Measurements from ENCODE around the gene SLC36A3. TPM values are rescaled to one million over a fixed set of nuclear protein-coding genes. Genes with fewer than 3 reads are reported as not detected.

SLC36A3 gene
- total and polyA plus RNA-seq, 2 of the 8 experiments (the other 6 are each of a cell fraction or from before 2014, with no cell fraction given), result not detected

DNA sequence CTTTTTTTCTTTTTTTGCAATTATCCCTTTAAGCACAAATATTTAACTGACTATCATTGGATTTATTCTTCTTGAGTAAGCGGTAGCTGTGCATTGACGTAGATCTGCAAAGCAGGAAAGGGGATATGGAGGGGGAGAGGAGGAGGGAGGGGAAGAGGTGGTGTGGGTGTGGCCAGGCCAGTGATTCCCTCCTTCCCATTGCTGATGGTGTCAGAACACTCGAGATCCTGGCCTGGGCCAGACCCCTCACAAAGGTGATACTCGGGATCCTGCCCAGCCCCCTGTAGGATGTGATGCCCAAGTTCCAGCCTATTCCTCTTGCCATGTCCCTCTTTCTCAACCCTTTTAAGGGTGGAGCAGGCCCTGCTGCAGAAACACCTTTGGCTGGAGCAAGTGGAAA is 9.9 kb downstream of the SLC36A3 start:
- no peak overlapping the region for H2BK120ac ChIP-seq (replicated peaks; ENCODE audit: low read depth, low read length)
- no peak overlapping the region for H3K27ac ChIP-seq (ENCODE audit: low read depth, low read length)
- no peaks in the 10 kb centered on the region for H3K9me3 ChIP-seq (ENCODE audit: insufficient read depth in 2 of 2, low read depth in 1 of 2, low read length in 1 of 2)
- H4K8ac ChIP-seq (ENCODE audit: extremely low read depth, insufficient read depth, low read length), result no peak overlapping the region
- H4K91ac ChIP-seq (replicated peaks; ENCODE audit: insufficient read length, low read length), result no peak overlapping the region
- H3K14ac ChIP-seq (ENCODE audit: insufficient read length), result no peak overlapping the region
- ChIA-PET POLR2A (ENCODE audit: partially characterized antibody) (no interaction called here), CTCF (ENCODE audit: partially characterized antibody) (interaction anchor here (0.5 to 0.8 kb wide), 2 partner anchors 157 to 204 kb away, joined by 3 read pairs; no protein-coding TSS in a partner anchor)
- no peaks in the 10 kb centered on the region for H4K20me1 ChIP-seq (replicated peaks in 1 of 2; ENCODE audit: control insufficient read depth in 1 of 2, insufficient read depth in 2 of 2, low read length in 2 of 2)
- H3K56ac ChIP-seq (replicated peaks; ENCODE audit: insufficient read length, low read depth, low read length), result no peak overlapping the region
- H2BK15ac ChIP-seq (ENCODE audit: low read length), result no peak overlapping the region; the same call in 1 of the 2 replicates
- H3K9ac ChIP-seq (replicated peaks in 1 of 4; ENCODE audit: extremely low read depth in 1 of 4, low read depth in 3 of 4, low read length in 3 of 4), result no peak overlapping the region
- peaks cover 0 to 3% (median 0%) of the 10 kb centered on the region in 4 experiments; a peak in 2 of 7 replicates for H3K4me1 ChIP-seq (replicated peaks in 1 of 4; ENCODE audit: control insufficient read depth in 3 of 4, insufficient read depth in 4 of 4, low read length in 3 of 4)
- WGBS, 2 experiments (ENCODE audit: extremely low coverage in 1 of 2, insufficient coverage in 1 of 2, insufficient read length in 1 of 2, insufficient replicate concordance in 2 of 2, low coverage in 1 of 2, low lambda C conversion rate in 2 of 2, missing lambda C conversion rate in 1 of 2), result 72% methylated on average over 4 of the region's 4 CpGs; no CpG with 5 or more reads in 1 of the 2 experiments
- H3K4me3 ChIP-seq (ENCODE audit: extremely low read depth in 1 of 4, insufficient read depth in 2 of 4, low read depth in 3 of 4, low read length in 4 of 4), result no peak overlapping the region
- no peaks in the 10 kb centered on the region for H3K79me1 ChIP-seq (ENCODE audit: low read depth, low read length)
- H2BK20ac ChIP-seq (ENCODE audit: low read length), result no peak overlapping the region
- no peak for DNase-seq (ENCODE audit: low read depth in 1 of 2, low spot score in 2 of 2)
- no peak overlapping the region for H3K4me2 ChIP-seq (ENCODE audit: insufficient read depth in 1 of 2, low read depth in 2 of 2, low read length in 2 of 2)
- H3K36me3 ChIP-seq (ENCODE audit: control insufficient read depth in 2 of 4, insufficient read depth in 4 of 4, low read length in 3 of 4), result no peaks in the 10 kb centered on the region
- no peak overlapping the region for H3K23ac ChIP-seq (ENCODE audit: insufficient read length)
- FAIRE-seq, result peak; percentile 74
- no peak overlapping the region for H4K5ac ChIP-seq (ENCODE audit: insufficient read length, low read depth, low read length)
- H3K18ac ChIP-seq (ENCODE audit: extremely low read depth, low read length), result no peak overlapping the region
- no peaks in the 10 kb centered on the region for H3K27me3 ChIP-seq (replicated peaks in 1 of 4; ENCODE audit: control insufficient read depth in 3 of 4, extremely low read depth in 1 of 4, insufficient read depth in 3 of 4, low read length in 3 of 4)
- no peak overlapping the region for H2BK12ac ChIP-seq (ENCODE audit: low read depth, low read length)
- H3K23me2 ChIP-seq (ENCODE audit: low read depth, low read length), result no peaks in the 10 kb centered on the region
- H2AFZ ChIP-seq (ENCODE audit: low read length), result 0 out of 2 replicates have a peak overlapping the region, but pooled peaks have one; percentile 52
- no peak overlapping the region for H3K4ac ChIP-seq (replicated peaks; ENCODE audit: insufficient read length, low read depth, low read length)
- no peak overlapping the region for H2AK5ac ChIP-seq (ENCODE audit: low read depth, low read length)
- no peak overlapping the region for H2BK5ac ChIP-seq (ENCODE audit: low read depth, low read length)
- no peaks in the 10 kb centered on the region for H3K79me2 ChIP-seq (ENCODE audit: control insufficient read depth in 1 of 2, insufficient read depth in 2 of 2, low read length in 2 of 2)
- TF ChIP-seq, protein P1, sequence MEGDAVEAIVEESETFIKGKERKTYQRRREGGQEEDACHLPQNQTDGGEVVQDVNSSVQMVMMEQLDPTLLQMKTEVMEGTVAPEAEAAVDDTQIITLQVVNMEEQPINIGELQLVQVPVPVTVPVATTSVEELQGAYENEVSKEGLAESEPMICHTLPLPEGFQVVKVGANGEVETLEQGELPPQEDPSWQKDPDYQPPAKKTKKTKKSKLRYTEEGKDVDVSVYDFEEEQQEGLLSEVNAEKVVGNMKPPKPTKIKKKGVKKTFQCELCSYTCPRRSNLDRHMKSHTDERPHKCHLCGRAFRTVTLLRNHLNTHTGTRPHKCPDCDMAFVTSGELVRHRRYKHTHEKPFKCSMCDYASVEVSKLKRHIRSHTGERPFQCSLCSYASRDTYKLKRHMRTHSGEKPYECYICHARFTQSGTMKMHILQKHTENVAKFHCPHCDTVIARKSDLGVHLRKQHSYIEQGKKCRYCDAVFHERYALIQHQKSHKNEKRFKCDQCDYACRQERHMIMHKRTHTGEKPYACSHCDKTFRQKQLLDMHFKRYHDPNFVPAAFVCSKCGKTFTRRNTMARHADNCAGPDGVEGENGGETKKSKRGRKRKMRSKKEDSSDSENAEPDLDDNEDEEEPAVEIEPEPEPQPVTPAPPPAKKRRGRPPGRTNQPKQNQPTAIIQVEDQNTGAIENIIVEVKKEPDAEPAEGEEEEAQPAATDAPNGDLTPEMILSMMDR (IDR thresholded peaks at IDR 0.05; ENCODE audit: control extremely low read depth in 1 of 3, insufficient read depth in 1 of 3, low read depth in 1 of 3, low read length in 3 of 3), result no peak
- TF ChIP-seq SIRT6 (IDR thresholded peaks at IDR 0.05; ENCODE audit: low read length) (no peak), BRCA1 (IDR thresholded peaks at IDR 0.05; ENCODE audit: low read depth, low read length) (no peak)

Data from H1 (cell line).